ENCODE data around the gene EXTL1. TPM values are rescaled to one million over a fixed set of nuclear protein-coding genes. Genes with fewer than 3 reads are reported as not detected.

The EXTL1 gene
- total RNA-seq, 4 donors from 2014 or later: 0.08 to 0.81 (median 0.31) TPM; not detected in 1

GRCh38 chr1:26083208-26083607 is 61.6 kb downstream of the EXTL1 start:
- WGBS, 2 donors (ENCODE audit: low coverage in 1 of 2): 55% methylated on average over 2 of the region's 5 CpGs; no CpG with 5 or more reads in 1 of the 2 donors
- Histone ChIP-seq H3K9me3 (no peaks in the 10 kb centered on the region), H3K4me1 (no peaks in the 10 kb centered on the region), H3K36me3 (no peaks in the 10 kb centered on the region), H3K4me3 (no peak overlapping the region), H3K27me3 (peaks cover 45% of the 10 kb centered on the region), H3K27ac (no peak overlapping the region)
- no peak for ATAC-seq
- TF ChIP-seq CTCF (IDR thresholded peaks at IDR 0.05): no peak
- no peak for TF ChIP-seq POLR2A (IDR thresholded peaks at IDR 0.05)
- no peak for TF ChIP-seq POLR2AphosphoS5 (IDR thresholded peaks at IDR 0.05)
- no peak for TF ChIP-seq EP300 (IDR thresholded peaks at IDR 0.05)

GRCh38 chr1:26084091-26084561 is 62.6 kb downstream of the EXTL1 start:
- Histone ChIP-seq H3K36me3 (no peaks in the 10 kb centered on the region), H3K9me3 (no peaks in the 10 kb centered on the region), H3K4me3 (no peak overlapping the region), H3K27me3 (peaks cover 45% of the 10 kb centered on the region), H3K27ac (no peak overlapping the region), H3K4me1 (no peaks in the 10 kb centered on the region)
- no peak for TF ChIP-seq POLR2AphosphoS5 (IDR thresholded peaks at IDR 0.05)
- no peak for TF ChIP-seq EP300 (IDR thresholded peaks at IDR 0.05)
- TF ChIP-seq CTCF (IDR thresholded peaks at IDR 0.05): no peak
- no peak for TF ChIP-seq POLR2A (IDR thresholded peaks at IDR 0.05)
- no peak for ATAC-seq
- WGBS, 2 donors (ENCODE audit: low coverage in 1 of 2): 17 to 57% methylated on average over 1 to 2 of the region's 2 CpGs

- Histone ChIP-seq H3K27ac (no peak overlapping the region), H3K4me3 (no peak overlapping the region), H3K9me3 (no peaks in the 10 kb centered on the region), H3K4me1 (no peaks in the 10 kb centered on the region), H3K36me3 (no peaks in the 10 kb centered on the region), H3K27me3 (peaks cover 46% of the 10 kb centered on the region)
- ATAC-seq: no peak
- TF ChIP-seq POLR2A (IDR thresholded peaks at IDR 0.05) (no peak), EP300 (IDR thresholded peaks at IDR 0.05) (no peak), CTCF (IDR thresholded peaks at IDR 0.05) (no peak), POLR2AphosphoS5 (IDR thresholded peaks at IDR 0.05) (no peak)
- WGBS, 2 donors (ENCODE audit: low coverage in 1 of 2): 79 to 89% methylated on average over 2 of the region's 2 CpGs
Observed at GRCh38 chr1:26084844-26085243, 63.3 kb downstream of the EXTL1 start.

Small RNA genes lying within 50 kb of the gene (small RNA-seq; reads per million reads assigned to genes)
- gene RF00283 (0 reads per million in 4 donors), gene RF00492 (0 reads per million in 4 donors)

Other genes starting within 250 kb of the EXTL1 start
- gene SELENON, start 221.6 kb upstream of the EXTL1 start, total RNA-seq: 10 to 100 TPM; 33.5 to 82.8 (median 39.4) TPM
- gene MTFR1L, start 201.8 kb upstream of the EXTL1 start, total RNA-seq: 100 to 1,000 TPM in 2 of 4 donors, 10 to 100 TPM in 2; 83.2 to 128 (median 101) TPM
- gene AUNIP, start 162.3 kb upstream of the EXTL1 start, total RNA-seq: 1 to 10 TPM in 1 of 4 donors, under 1 TPM in 1, not detected in 2; 0.52 to 1.1 TPM
- gene PAQR7, start 146.1 kb upstream of the EXTL1 start, total RNA-seq: 10 to 100 TPM in 1 of 4 donors, 1 to 10 TPM in 3; 6.5 to 13.7 (median 7.8) TPM
- gene STMN1, start 115.4 kb upstream of the EXTL1 start, total RNA-seq: 10 to 100 TPM; 12.2 to 30.0 (median 14.6) TPM
- gene PAFAH2, start 23.7 kb upstream of the EXTL1 start, total RNA-seq: 10 to 100 TPM in 1 of 4 donors, 1 to 10 TPM in 3; 6.6 to 12.2 (median 8.5) TPM
- gene SLC30A2, start 24.3 kb downstream of the EXTL1 start, total RNA-seq: not detected
- gene TRIM63, start 45.9 kb downstream of the EXTL1 start, total RNA-seq: 1 to 10 TPM in 2 of 4 donors, under 1 TPM in 2; 0.15 to 2.3 (median 0.82) TPM
- 1 to 10 TPM; 6.2 to 9.3 (median 6.8) TPM for gene PDIK1L, start 90.0 kb downstream of the EXTL1 start, total RNA-seq
- gene FAM110D, start 137.3 kb downstream of the EXTL1 start, total RNA-seq: 10 to 100 TPM in 1 of 4 donors, 1 to 10 TPM in 3; 3.4 to 12.5 (median 7.7) TPM
- not detected for gene C1orf232, start 147.2 kb downstream of the EXTL1 start, total RNA-seq
- 10 to 100 TPM in 3 of 4 donors, 1 to 10 TPM in 1; 5.0 to 22.8 (median 16.6) TPM for gene ZNF593, start 148.1 kb downstream of the EXTL1 start, total RNA-seq
- not detected for gene ZNF593OS, start 150.1 kb downstream of the EXTL1 start, total RNA-seq
- 1 to 10 TPM in 2 of 4 donors, under 1 TPM in 1, not detected in 1; 0.81 to 1.7 (median 1.1) TPM for gene CNKSR1, start 155.7 kb downstream of the EXTL1 start, total RNA-seq
- gene CATSPER4, start 168.8 kb downstream of the EXTL1 start, total RNA-seq: not detected
- gene CEP85, start 212.4 kb downstream of the EXTL1 start, total RNA-seq: 1 to 10 TPM; 1.3 to 6.8 (median 4.7) TPM